ENCODE data around the gene POFUT2. TPM values are rescaled to one million over a fixed set of nuclear protein-coding genes. Genes with fewer than 3 reads are reported as not detected.

The POFUT2 gene
- total RNA-seq, 2 experiments from 2014 or later, result 14.4 to 15.9 TPM

DNA sequence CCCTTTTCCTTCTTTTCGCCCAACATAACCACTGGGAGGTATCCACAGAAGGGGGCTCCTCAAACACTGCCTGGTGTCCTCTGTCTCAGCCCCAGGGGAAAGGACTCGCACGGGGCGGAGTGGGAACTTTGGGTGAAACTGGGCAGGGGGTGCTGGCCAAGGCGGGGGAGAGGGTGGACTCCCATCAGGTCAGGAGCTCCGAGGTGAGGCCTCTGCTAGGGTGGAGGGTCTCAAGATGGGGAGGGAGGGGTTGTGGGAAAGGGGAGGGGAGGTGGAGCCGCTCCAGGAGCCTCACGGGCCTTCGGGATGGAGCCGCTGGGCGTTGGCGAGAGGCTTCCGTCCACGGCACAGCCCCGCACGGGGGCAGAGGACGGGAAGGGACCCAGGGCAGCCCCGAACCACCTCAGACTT lies 43.2 kb upstream of the POFUT2 start:
- Mint-ChIP-seq H3K4me3 (no peak overlapping the region), H3K27me3 (ENCODE audit: low read depth) (no peaks in the 10 kb centered on the region), H3K9me3 (no peaks in the 10 kb centered on the region), H3K36me3 (ENCODE audit: low read depth) (no peaks in the 10 kb centered on the region), H3K4me1 (ENCODE audit: low read depth) (peaks cover 3% of the 10 kb centered on the region), H3K27ac (no peak overlapping the region)
- CTCF ChIA-PET, result no interaction called here
- intact Hi-C loops (cut with micrococcal nuclease), result no loop called here
- no peak for DNase-seq

DNA sequence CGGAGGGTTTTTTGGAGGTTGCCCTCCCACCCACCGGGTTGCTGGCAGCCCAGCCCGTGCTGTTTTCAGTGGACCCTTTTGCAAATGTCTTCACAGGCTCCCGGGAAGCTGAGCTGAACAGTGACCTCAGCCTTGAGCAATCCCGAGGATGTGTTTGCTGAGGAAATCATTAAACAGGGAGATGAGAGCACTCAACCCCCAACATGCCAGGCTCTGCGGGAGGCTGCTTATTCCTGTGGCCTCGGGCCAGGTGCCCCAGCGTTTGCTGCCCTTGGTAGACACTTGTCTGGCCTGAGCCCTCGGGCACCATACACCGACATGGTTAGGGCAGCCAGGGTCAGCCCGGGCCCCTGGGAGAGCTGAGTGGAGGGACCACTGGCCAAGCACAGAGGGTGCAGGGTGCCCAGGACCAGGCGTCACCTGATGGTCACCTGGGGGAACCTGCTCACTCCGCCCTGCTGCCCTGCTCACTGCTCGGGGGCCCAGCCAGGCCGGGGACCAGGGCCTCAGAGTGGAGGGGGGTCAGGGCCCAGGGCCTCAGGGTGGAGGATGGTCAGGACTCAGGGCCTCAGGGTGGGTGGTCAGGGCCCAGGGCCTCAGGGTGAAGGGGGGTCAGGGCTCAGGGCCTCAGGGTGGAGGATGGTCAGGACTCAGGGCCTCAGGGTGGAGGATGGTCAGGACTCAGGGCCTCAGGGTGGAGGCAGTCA lies 42.5 kb upstream of the POFUT2 start:
- H3K27ac Mint-ChIP-seq, result no peak overlapping the region
- CTCF ChIA-PET, result no interaction called here
- DNase-seq, result no peak
- H3K36me3 Mint-ChIP-seq (ENCODE audit: low read depth), result no peaks in the 10 kb centered on the region
- intact Hi-C loops (cut with micrococcal nuclease), result no loop called here
- H3K4me1 Mint-ChIP-seq (ENCODE audit: low read depth), result peaks cover 3% of the 10 kb centered on the region
- H3K4me3 Mint-ChIP-seq, result no peak overlapping the region
- no peaks in the 10 kb centered on the region for H3K9me3 Mint-ChIP-seq
- H3K27me3 Mint-ChIP-seq (ENCODE audit: low read depth), result no peaks in the 10 kb centered on the region

DNA sequence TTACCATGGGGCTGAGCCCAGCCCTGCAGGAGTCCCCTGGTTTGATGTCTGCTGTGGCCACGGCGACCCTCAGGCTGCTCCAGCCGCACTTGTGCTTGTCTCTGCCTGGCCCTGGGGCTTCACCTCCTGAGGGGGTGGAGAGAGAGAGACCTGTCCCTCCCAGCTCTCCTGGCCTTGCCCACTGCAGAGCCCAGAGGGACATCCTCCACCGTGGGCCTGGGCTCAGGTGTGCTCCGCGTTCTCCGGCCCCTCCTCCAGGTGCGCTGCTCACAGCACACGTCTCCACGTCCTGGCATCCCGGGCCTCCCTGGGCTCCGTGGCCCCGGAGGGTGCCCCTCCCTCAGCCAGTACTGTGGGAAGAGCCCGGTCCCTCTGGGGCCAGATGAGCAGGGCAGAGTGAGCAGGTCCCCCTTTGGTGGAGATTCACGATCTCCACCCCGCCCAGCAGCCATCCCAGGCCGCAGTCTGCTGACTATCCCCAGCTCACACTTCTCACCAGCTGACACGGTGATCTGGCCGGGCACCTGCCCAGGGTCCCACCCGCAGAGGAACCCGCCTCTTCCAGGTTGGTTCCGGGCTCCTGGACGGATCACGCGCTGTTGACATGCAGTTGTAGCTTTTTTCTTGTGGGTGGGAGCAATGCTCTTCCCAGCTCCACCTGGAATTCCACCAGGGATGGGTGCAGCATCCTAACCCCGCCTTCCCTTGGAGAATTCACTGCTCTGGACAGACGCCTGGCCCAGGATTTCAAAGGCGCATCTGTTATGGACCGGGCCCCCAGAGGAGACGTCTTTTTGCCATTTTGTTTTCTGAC lies 41.8 kb upstream of the POFUT2 start:
- CTCF ChIA-PET, result no interaction called here
- DNase-seq, result no peak
- intact Hi-C loops (cut with micrococcal nuclease), result no loop called here
- H3K36me3 Mint-ChIP-seq (ENCODE audit: low read depth), result no peaks in the 10 kb centered on the region
- no peak overlapping the region for H3K4me3 Mint-ChIP-seq
- H3K27ac Mint-ChIP-seq, result no peak overlapping the region
- no peaks in the 10 kb centered on the region for H3K9me3 Mint-ChIP-seq
- H3K4me1 Mint-ChIP-seq (ENCODE audit: low read depth), result peaks cover 3% of the 10 kb centered on the region
- H3K27me3 Mint-ChIP-seq (ENCODE audit: low read depth), result no peaks in the 10 kb centered on the region

DNA sequence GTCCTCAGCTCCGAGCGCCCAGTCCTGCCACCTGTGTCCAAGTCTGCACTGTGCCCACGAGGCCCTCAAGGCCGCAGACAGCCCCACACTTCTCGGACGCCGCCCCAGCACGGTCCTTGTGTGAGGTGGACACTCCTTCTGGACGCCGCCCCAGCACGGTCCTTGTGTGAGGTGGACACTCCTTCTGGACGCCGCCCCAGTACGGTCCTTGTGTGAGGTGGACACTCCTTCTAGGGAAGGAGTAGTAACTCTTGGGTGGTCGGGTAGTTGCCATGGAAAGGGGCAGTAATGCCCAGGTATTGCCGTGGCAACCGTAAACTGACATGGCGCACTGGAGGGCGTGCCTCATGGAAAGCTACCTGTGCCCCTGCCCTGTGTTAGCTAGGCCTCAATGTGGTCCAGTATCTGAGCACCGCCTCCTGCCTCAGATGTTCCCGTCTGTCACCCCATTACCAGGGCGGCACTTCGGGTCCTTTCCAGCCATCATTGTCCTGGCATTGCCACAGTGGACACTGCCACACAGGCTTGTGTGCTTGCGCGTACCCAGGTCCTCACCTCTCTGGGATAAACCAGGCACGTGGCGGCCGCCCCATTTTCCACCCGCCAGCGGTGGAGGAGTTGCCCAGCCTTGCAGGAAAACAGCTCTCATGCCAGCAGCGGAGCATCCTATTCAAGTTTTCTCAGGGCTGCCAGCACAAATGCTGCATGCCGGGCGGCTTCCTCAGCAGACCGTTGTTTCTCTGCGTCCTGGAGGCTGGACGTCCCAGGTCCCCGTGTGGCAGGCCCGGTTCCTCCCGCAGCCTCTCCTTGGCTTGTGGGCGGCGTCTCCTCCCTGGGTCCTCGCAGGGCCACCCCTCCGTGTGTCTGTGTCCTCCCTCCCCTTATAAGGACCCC lies 40.8 kb upstream of the POFUT2 start:
- CTCF ChIA-PET, result no interaction called here
- Mint-ChIP-seq H3K4me1 (ENCODE audit: low read depth) (peaks cover 4% of the 10 kb centered on the region), H3K27ac (no peak overlapping the region), H3K27me3 (ENCODE audit: low read depth) (no peaks in the 10 kb centered on the region), H3K9me3 (no peaks in the 10 kb centered on the region), H3K36me3 (ENCODE audit: low read depth) (no peaks in the 10 kb centered on the region), H3K4me3 (no peak overlapping the region)
- intact Hi-C loops (cut with micrococcal nuclease), result no loop called here
- DNase-seq, result no peak

DNA sequence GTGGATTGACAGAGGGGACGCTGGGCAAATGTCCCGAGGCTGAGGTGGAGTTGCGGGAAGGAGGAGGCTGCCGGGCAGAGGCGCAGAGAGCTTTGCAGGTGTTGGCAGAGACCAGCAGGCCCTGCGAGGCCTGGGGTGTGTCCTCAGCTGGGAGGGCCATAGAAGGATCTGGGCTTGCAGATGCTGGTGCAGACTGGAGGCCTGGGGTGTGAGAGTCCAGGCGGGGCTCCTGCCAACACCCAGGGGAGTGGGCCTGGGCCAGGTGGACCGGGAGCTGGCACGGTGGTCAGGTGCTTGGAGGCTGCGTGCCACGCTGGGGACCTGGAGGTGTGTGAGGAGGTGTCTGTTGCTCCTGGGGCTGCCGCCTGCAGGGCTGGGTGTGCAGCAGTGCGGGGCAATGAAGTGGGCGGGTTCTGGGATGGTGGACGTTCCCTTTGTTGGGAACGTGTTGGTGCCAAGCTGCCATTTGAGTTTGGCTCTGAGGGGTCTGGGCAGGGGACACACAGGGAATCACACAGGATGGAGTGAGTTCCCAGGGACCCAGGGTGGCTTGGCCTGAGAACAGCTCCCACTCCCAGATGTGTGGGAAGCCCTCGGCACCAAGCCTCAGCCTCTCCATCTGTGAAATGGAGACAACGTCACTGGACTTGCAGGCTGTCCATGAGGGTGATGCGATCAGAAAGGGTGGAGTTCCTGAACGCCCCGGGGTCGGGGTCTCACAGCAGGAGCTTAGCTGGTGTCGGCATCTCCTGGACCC lies 39.9 kb upstream of the POFUT2 start:
- Mint-ChIP-seq H3K4me3 (no peak overlapping the region), H3K4me1 (ENCODE audit: low read depth) (peaks cover 12% of the 10 kb centered on the region), H3K36me3 (ENCODE audit: low read depth) (no peaks in the 10 kb centered on the region), H3K27me3 (ENCODE audit: low read depth) (no peaks in the 10 kb centered on the region), H3K9me3 (no peaks in the 10 kb centered on the region), H3K27ac (no peak overlapping the region)
- DNase-seq, result no peak
- intact Hi-C loops (cut with micrococcal nuclease), result no loop called here
- CTCF ChIA-PET, result no interaction called here

DNA sequence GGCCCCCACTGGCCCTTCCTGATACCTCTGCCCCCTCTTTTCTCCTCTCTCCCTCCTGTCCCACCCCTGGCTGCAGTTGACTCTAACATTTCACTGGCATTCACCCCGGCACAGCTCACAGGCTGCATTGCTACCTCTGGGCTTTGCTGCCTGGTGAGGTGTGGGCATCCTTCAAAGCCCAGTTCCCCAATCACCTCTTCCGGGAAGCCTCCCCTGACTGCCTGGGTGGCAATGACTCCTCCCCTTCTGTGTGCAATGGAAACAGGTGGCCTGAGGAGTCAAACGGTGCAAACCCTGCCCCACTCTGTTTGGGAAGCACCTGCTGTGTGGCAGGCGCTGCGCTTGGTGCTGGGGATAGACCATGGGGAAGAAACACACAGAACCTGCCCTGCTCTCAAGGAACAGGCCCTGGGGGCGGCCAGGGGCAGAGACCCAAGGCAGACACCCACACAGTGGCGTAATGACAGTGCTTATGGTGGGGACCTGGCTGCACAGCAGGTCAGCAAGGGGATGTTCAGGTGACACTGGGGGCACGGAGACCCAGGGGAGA lies 39.3 kb upstream of the POFUT2 start:
- no peak overlapping the region for H3K4me3 Mint-ChIP-seq
- CTCF ChIA-PET, result no interaction called here
- intact Hi-C loops (cut with micrococcal nuclease), result no loop called here
- H3K9me3 Mint-ChIP-seq, result no peaks in the 10 kb centered on the region
- H3K36me3 Mint-ChIP-seq (ENCODE audit: low read depth), result no peaks in the 10 kb centered on the region
- peaks cover 18% of the 10 kb centered on the region for H3K4me1 Mint-ChIP-seq (ENCODE audit: low read depth)
- H3K27me3 Mint-ChIP-seq (ENCODE audit: low read depth), result no peaks in the 10 kb centered on the region
- no peak overlapping the region for H3K27ac Mint-ChIP-seq
- DNase-seq, result no peak

DNA sequence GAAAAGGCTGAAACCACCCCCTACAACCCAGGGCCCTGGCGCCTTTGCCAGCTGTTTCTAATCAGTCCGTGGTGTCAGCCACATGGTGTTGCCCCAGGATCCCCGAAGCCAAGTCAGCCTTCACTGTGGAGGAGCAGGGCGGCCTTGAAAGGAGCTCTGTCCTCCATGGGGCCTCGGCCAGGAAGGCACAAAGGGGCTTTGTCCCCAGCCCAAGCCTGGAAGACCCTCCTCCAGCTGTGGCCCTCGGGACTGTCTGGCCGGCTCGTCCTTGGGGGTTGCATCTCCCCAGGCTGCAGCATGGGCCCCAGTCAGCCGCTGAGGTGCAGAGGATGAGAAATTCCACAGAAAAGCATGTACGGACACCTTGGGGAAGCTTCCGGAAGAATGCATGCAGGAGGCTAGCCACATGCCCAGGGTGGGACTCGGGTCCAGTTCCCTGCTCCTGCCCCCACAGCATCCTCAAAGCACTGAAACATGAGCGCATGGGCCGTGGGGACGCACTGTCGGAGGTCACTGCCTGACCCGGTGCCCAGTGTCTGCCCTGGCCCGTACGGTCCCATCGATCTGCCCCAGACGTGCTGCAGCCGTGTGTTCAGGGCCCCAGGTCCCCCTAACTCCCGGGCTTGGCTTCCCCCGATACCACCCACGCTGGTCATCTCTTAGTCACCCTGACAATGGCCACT lies 38.6 kb upstream of the POFUT2 start:
- H3K4me1 Mint-ChIP-seq (ENCODE audit: low read depth), result peaks cover 23% of the 10 kb centered on the region
- CTCF ChIA-PET, result no interaction called here
- H3K36me3 Mint-ChIP-seq (ENCODE audit: low read depth), result no peaks in the 10 kb centered on the region
- no peak overlapping the region for H3K27ac Mint-ChIP-seq
- DNase-seq, result no peak
- no peaks in the 10 kb centered on the region for H3K27me3 Mint-ChIP-seq (ENCODE audit: low read depth)
- no peak overlapping the region for H3K4me3 Mint-ChIP-seq
- H3K9me3 Mint-ChIP-seq, result no peaks in the 10 kb centered on the region
- intact Hi-C loops (cut with micrococcal nuclease), result no loop called here

DNA sequence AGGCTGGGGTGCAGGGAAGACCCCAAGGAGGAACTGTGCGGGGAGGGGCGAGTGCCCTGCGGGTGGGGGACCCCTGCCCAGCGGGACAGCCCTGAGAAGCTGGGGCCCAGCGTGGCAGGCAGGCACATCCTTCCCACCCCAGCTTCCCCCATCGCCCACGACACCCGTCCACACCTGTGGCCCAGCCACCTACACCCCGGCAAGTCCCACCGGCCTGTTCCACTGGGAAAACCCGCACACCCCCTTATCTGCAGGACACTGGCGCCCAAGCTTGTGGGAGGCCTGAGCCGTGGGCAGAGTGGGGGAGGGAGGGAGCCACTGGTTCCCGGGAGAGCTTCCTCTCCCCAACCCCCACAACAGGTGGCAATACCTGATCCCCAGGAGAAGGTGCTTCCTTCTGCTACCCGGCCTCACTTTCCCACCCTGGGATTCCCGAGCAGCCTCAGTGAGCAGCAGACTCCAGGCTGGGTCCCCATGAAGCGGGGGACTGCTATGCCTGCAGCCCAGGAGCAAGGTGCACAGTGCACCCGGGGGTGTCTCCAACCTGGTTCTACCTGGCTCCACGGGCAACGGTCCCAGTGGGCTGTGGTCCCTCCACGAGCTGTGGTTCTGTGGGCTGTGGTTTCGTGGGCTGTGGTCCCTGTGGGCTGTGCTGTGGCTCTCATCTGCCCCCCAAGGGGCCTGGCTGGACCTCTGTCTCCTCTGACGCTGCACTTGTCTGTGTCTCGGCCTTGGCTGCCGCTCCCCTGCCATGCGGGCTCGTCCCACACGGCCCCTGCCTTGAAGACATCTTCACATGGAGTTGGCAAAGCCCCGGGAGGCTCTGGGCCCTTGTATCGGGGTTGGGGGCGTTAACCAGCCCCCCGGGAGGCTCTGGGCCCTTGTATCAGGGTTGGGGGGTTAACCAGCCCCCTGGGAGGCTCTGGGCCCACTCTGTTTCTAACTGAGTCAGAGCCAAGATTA lies 37.8 kb upstream of the POFUT2 start:
- DNase-seq, result no peak
- Mint-ChIP-seq H3K4me1 (ENCODE audit: low read depth) (peaks cover 23% of the 10 kb centered on the region), H3K9me3 (no peaks in the 10 kb centered on the region), H3K36me3 (ENCODE audit: low read depth) (no peaks in the 10 kb centered on the region), H3K27me3 (ENCODE audit: low read depth) (no peaks in the 10 kb centered on the region), H3K27ac (no peak overlapping the region), H3K4me3 (no peak overlapping the region)
- CTCF ChIA-PET, result no interaction called here
- intact Hi-C loops (cut with micrococcal nuclease), result no loop called here

DNA sequence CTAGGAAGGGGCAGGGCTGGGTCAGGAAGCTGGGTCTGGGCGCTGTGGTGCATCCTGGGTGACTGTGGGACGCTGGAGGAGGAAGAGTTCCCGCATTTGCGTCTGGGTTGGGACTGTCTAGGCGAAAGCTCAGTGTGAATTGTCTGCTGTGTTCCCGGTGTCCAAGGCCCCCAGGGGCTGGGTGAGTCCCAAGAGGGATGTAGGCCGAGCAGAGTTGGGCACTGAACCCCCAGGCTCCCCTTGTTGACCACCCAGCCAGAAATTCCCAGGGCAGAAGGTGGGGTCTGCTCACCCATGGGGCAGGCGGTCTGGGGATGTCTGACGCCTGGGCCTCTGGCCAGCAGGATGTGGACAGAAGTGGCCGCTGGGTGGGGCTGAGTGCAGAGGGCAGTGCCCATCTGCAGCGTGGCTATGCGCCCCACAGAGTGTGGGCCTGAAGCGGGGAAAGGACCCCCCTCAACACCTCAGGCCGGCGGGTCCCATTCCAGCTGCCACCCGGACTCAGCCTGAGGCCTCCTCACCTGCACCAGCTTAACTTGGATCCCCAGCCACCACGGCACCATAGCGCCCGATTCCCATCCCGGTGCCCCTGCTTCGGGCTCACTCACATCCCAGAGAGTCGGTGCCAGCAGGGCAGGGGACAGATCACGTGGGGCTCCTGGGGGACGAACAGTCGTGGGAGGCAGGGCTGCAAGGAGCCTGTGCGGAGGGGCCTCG lies 37.0 kb upstream of the POFUT2 start:
- no peaks in the 10 kb centered on the region for H3K9me3 Mint-ChIP-seq
- peaks cover 23% of the 10 kb centered on the region for H3K4me1 Mint-ChIP-seq (ENCODE audit: low read depth)
- intact Hi-C loops (cut with micrococcal nuclease), result no loop called here
- H3K36me3 Mint-ChIP-seq (ENCODE audit: low read depth), result no peaks in the 10 kb centered on the region
- H3K4me3 Mint-ChIP-seq, result no peak overlapping the region
- CTCF ChIA-PET, result no interaction called here
- no peak for DNase-seq
- no peak overlapping the region for H3K27ac Mint-ChIP-seq
- no peaks in the 10 kb centered on the region for H3K27me3 Mint-ChIP-seq (ENCODE audit: low read depth)

DNA sequence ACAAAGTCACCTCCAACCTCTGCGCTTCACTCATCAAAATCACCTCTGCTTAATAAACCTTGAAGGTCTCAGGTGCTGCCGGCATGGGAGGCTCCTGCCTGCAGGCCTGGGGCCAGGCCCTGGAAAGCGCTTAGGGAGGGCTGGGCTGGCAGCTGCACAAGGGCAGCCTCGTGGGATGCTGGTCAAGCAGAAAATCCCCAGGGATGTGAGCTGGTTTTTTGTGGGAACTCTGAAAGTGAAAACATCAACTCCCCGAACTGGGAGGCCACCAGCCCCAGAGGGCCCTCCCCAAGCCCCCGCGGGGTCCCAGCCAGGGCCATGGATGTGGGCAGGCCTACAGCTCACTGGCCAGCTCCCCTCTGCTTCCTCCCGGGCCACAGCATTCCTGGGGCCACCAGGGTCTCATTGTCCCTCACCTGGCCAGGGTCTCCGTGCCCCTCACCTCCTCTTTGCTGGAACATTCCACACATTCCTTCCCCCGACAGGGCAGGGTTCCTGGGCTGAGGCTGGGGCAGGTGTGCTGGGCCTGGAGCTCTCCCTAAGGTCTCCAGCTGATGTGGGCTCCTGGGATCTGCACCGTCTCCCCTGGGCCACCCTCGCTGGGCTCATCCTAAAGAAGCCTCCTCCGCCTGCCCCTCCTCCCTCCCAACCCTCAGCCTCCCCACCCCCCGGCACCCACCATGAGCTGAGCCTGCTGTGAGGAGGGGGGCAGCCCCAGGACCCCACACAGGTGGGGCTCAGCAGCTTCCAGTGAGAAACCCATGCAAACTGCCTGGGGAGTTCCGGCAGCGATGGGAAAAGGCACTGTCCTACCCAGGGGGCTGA lies 36.0 kb upstream of the POFUT2 start:
- Mint-ChIP-seq H3K27me3 (ENCODE audit: low read depth) (no peaks in the 10 kb centered on the region), H3K4me3 (no peak overlapping the region), H3K9me3 (no peaks in the 10 kb centered on the region), H3K27ac (no peak overlapping the region), H3K36me3 (ENCODE audit: low read depth) (no peaks in the 10 kb centered on the region), H3K4me1 (ENCODE audit: low read depth) (peaks cover 23% of the 10 kb centered on the region)
- CTCF ChIA-PET, result interaction anchor here (1.9 to 2.5 kb wide), 2 partner anchors 15 to 31 kb away, joined by 6 to 9 read pairs; no protein-coding TSS in a partner anchor
- intact Hi-C loops (cut with micrococcal nuclease), result no loop called here
- no peak for DNase-seq
